ENCODE data around the gene MRI1. TPM values are rescaled to one million over a fixed set of nuclear protein-coding genes. Genes with fewer than 3 reads are reported as not detected.

Gene MRI1
- total and polyA plus RNA-seq, 10 of the 15 experiments (the other 5 are each of a cell fraction or from before 2014, with no cell fraction given) = 5.4 to 50.3 (median 28.3) TPM

DNA sequence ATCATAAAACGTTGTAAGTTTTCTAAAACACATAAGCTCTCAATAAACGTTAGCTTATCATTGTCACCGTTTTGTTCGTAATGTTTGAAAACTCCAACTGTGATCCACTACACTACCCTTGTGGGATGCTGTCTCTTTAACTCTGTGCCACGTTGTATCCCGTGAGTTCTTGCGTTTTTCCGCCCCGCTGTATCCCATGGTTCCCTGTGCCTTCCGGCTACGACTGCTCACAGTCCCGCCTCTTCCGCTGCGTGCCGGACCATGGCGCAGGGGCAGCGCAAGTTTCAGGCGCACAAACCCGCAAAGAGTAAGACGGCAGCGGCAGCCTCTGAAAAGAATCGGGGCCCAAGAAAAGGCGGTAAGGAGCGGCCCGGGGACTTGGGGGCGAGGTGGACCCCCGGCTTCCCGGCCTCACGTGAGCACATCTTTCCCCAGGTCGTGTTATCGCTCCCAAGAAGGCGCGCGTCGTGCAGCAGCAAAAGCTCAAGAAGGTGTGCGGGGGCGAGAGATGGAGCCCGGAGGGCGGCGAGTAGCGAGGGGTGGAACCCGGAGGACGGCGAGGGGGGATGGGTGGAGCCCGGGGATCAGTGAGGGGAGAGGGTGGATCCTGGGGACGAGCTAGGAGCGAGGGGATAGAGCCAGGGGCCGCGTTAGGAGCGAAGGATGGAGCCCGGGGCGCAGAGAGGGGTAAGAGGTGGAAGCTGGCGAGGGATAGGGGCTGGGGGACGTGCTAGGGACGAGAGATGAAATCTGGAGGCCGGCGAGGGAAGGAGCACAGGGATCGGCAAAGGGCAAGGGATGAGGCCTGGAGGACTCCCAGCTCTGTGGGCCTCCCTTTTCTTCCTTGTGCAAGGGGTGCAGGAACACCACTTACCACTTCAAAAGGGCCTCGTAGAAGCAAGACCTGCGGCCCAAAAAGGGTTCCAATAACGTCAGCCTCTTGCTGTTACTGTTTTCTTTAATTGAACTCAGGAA is 10.2 kb downstream of the MRI1 start, which contains the start of gene C19orf53 (continued):
- peak; percentile 35; the same call in 1 of the 2 replicates for TF ChIP-seq TCF12 (IDR thresholded peaks at IDR 0.05; ENCODE audit: low read depth, low read length)
- TF ChIP-seq SUZ12 (IDR thresholded peaks at IDR 0.05; ENCODE audit: unreplicated experiment) = no peak
- no peak for TF ChIP-seq TCF7 (IDR thresholded peaks at IDR 0.05; ENCODE audit: borderline replicate concordance)
- TF ChIP-seq CBX5 (IDR thresholded peaks at IDR 0.05; ENCODE audit: low read depth) = no peak
- TF ChIP-seq, protein P1, sequence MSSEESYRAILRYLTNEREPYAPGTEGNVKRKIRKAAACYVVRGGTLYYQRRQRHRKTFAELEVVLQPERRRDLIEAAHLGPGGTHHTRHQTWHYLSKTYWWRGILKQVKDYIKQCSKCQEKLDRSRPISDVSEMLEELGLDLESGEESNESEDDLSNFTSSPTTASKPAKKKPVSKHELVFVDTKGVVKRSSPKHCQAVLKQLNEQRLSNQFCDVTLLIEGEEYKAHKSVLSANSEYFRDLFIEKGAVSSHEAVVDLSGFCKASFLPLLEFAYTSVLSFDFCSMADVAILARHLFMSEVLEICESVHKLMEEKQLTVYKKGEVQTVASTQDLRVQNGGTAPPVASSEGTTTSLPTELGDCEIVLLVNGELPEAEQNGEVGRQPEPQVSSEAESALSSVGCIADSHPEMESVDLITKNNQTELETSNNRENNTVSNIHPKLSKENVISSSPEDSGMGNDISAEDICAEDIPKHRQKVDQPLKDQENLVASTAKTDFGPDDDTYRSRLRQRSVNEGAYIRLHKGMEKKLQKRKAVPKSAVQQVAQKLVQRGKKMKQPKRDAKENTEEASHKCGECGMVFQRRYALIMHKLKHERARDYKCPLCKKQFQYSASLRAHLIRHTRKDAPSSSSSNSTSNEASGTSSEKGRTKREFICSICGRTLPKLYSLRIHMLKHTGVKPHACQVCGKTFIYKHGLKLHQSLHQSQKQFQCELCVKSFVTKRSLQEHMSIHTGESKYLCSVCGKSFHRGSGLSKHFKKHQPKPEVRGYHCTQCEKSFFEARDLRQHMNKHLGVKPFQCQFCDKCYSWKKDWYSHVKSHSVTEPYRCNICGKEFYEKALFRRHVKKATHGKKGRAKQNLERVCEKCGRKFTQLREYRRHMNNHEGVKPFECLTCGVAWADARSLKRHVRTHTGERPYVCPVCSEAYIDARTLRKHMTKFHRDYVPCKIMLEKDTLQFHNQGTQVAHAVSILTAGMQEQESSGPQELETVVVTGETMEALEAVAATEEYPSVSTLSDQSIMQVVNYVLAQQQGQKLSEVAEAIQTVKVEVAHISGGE (CRISPR knock-in tag; IDR thresholded peaks at IDR 0.05) = no peak
- 0 out of 2 replicates have a peak, but pooled peaks have one; percentile 48 for TF ChIP-seq TBL1XR1 (IDR thresholded peaks at IDR 0.05; ENCODE audit: low read depth, low read length)
- 0 out of 2 replicates have a peak, but pooled peaks have one; percentile 41 for TF ChIP-seq GATAD2B (conservative IDR thresholded peaks at IDR 0.05; ENCODE audit: low read depth)
- TF ChIP-seq, protein P2, sequence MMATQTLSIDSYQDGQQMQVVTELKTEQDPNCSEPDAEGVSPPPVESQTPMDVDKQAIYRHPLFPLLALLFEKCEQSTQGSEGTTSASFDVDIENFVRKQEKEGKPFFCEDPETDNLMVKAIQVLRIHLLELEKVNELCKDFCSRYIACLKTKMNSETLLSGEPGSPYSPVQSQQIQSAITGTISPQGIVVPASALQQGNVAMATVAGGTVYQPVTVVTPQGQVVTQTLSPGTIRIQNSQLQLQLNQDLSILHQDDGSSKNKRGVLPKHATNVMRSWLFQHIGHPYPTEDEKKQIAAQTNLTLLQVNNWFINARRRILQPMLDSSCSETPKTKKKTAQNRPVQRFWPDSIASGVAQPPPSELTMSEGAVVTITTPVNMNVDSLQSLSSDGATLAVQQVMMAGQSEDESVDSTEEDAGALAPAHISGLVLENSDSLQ (IDR thresholded peaks at IDR 0.05) = peak; percentile 60
- TF ChIP-seq SMAD1 (IDR thresholded peaks at IDR 0.05; ENCODE audit: low read depth, partially characterized antibody) = peak; percentile 59
- TF ChIP-seq, protein P3, sequence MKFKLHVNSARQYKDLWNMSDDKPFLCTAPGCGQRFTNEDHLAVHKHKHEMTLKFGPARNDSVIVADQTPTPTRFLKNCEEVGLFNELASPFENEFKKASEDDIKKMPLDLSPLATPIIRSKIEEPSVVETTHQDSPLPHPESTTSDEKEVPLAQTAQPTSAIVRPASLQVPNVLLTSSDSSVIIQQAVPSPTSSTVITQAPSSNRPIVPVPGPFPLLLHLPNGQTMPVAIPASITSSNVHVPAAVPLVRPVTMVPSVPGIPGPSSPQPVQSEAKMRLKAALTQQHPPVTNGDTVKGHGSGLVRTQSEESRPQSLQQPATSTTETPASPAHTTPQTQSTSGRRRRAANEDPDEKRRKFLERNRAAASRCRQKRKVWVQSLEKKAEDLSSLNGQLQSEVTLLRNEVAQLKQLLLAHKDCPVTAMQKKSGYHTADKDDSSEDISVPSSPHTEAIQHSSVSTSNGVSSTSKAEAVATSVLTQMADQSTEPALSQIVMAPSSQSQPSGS (IDR thresholded peaks at IDR 0.05; ENCODE audit: low read length) = no peak
- TF ChIP-seq, protein P4, sequence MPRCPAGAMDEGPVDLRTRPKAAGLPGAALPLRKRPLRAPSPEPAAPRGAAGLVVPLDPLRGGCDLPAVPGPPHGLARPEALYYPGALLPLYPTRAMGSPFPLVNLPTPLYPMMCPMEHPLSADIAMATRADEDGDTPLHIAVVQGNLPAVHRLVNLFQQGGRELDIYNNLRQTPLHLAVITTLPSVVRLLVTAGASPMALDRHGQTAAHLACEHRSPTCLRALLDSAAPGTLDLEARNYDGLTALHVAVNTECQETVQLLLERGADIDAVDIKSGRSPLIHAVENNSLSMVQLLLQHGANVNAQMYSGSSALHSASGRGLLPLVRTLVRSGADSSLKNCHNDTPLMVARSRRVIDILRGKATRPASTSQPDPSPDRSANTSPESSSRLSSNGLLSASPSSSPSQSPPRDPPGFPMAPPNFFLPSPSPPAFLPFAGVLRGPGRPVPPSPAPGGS (IDR thresholded peaks at IDR 0.05; ENCODE audit: borderline replicate concordance, insufficient read depth, low read depth, low read length, poor library complexity, severe bottlenecking) = peak; percentile 56
- no peak for TF ChIP-seq ETV6 (conservative IDR thresholded peaks at IDR 0.05 in 1 of 2, IDR thresholded peaks at IDR 0.05 in 1 of 2; ENCODE audit: borderline replicate concordance in 1 of 2, low read depth in 1 of 2)
- no peak; the same call in 1 of the 2 replicates for TF ChIP-seq RB1 (IDR thresholded peaks at IDR 0.05; ENCODE audit: borderline replicate concordance)
- peak; percentile 78 for TF ChIP-seq RELA (IDR thresholded peaks at IDR 0.05; ENCODE audit: borderline replicate concordance, partially characterized antibody)
- peak; percentile 80 for TF ChIP-seq CBFB (IDR thresholded peaks at IDR 0.05; ENCODE audit: low read depth)
- TF ChIP-seq RAD51 (IDR thresholded peaks at IDR 0.05) = peak; percentile 44
- TF ChIP-seq, protein P5, sequence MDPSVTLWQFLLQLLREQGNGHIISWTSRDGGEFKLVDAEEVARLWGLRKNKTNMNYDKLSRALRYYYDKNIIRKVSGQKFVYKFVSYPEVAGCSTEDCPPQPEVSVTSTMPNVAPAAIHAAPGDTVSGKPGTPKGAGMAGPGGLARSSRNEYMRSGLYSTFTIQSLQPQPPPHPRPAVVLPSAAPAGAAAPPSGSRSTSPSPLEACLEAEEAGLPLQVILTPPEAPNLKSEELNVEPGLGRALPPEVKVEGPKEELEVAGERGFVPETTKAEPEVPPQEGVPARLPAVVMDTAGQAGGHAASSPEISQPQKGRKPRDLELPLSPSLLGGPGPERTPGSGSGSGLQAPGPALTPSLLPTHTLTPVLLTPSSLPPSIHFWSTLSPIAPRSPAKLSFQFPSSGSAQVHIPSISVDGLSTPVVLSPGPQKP (IDR thresholded peaks at IDR 0.05; ENCODE audit: low read depth, low read length) = peak; percentile 83
